K562 (cell line): ENCODE measurements around the gene SNX20. TPM values are rescaled to one million over a fixed set of nuclear protein-coding genes. Genes with fewer than 3 reads are reported as not detected.

Source experiments
- ATAC-seq: fragments of 200-7000 bp; cut with Tn5 transposase; 3 replicates; pipeline ENCODE4 v1.9.1; 2020; ENCODE audit warnings: moderate library complexity
- BruUV-seq: library from RNA; stranded (reverse); fragments of 400-500 nt; replicated peaks from 2 replicates; lab custom pipeline; 2021; lab: Mats Ljungman, UMichigan
- CTCF ChIA-PET: fragments of 300-600 bp; formaldehyde crosslinking; extraction: SDS; loops from one replicate; lab custom pipeline; 2021; ENCODE audit warnings: low intra/inter-chr PET ratio; lab: Yijun Ruan, JAX
- POLR2A ChIA-PET: fragments of 300-600, 350-650 bp; sonication (Branson Sonifier 250); formaldehyde crosslinking; extraction: SDS; loops from one replicate; lab custom pipeline; 2021; ENCODE audit warnings: antibody characterized with exemption, inconsistent platforms; lab: Yijun Ruan, JAX
- DNase-seq, 4 experiments: peaks; one replicate each; pipeline versions ENCODE4 v3.0.0 to v3.0.0-alpha.2; 2011 to 2018; ENCODE audit warnings: low spot score in 3 of 4, mixed read lengths in 3 of 4; ENCODE audit errors: extremely low read depth in 1 of 4
- FAIRE-seq: peaks from 2 replicates; lab custom pipeline; 2011; peaks lifted over from hg19 to GRCh38; lab: Jason Lieb, UNC
- H2AFZ ChIP-seq: 2 replicates; pipeline ENCODE4 v1.6.0; 2011; ENCODE audit warnings: low read depth, low read length, control low read depth, inconsistent platforms
- H3K27ac ChIP-seq: fragments of 200-600 bp; 3 replicates; pipeline ENCODE4 v1.8.0; 2011; ENCODE audit warnings: low read depth, mild to moderate bottlenecking, control low read depth, inconsistent platforms, low read length, moderate library complexity, mixed read lengths; ENCODE audit errors: extremely low read depth
- H3K27me3 ChIP-seq, 2 experiments: fragments of 300-600 bp in 1 of 2; 2 replicates in 1 of 2; 3 replicates in 1 of 2; pipeline versions ENCODE4 v1.6.0 to v1.8.0; 2011; ENCODE audit warnings: inconsistent platforms in 2 of 2, low read length in 2 of 2, mild to moderate bottlenecking in 1 of 2, mixed read lengths in 1 of 2, moderate library complexity in 1 of 2; ENCODE audit not compliant: control insufficient read depth in 2 of 2, insufficient read depth in 2 of 2
- H3K36me3 ChIP-seq: fragments of 300-600 bp; 3 replicates; pipeline ENCODE4 v1.8.0; 2011; ENCODE audit warnings: mild to moderate bottlenecking, low read length, inconsistent platforms; ENCODE audit not compliant: control insufficient read depth, insufficient read depth
- H3K4me1 ChIP-seq, 2 experiments: fragments of 200-600 bp in 1 of 2; replicated peaks in 1 of 2; 2 replicates in 1 of 2; 3 replicates in 1 of 2; pipeline versions ENCODE4 v1.5.1 to v1.8.0; 2011; ENCODE audit warnings: inconsistent platforms in 2 of 2, low read length in 2 of 2, mild to moderate bottlenecking in 1 of 2, mixed read lengths in 1 of 2, moderate library complexity in 1 of 2; ENCODE audit not compliant: control insufficient read depth in 2 of 2, insufficient read depth in 2 of 2
- H3K4me2 ChIP-seq: 2 replicates; pipeline ENCODE4 v1.6.1; 2011; ENCODE audit warnings: low read length, control low read depth, inconsistent platforms, mixed read lengths; ENCODE audit not compliant: insufficient read depth
- H3K4me3 ChIP-seq: fragments of 200-600 bp; sonication (generic), shearing (Covaris generic); 2 replicates; pipeline ENCODE4 v1.5.1; 2016; ENCODE audit warnings: control low read depth, inconsistent platforms
- H3K79me2 ChIP-seq: fragments of 200-600 bp; 3 replicates; pipeline ENCODE4 v1.8.0; 2011; ENCODE audit warnings: low read length, inconsistent platforms; ENCODE audit not compliant: control insufficient read depth, insufficient read depth
- H3K9ac ChIP-seq, 2 experiments: 2 replicates each; pipeline versions ENCODE4 v1.6.0 to v1.6.1; 2011; ENCODE audit warnings: low read depth in 2 of 2, low read length in 2 of 2, control low read depth in 1 of 2, inconsistent platforms in 1 of 2, mild to moderate bottlenecking in 1 of 2, mixed read lengths in 1 of 2; ENCODE audit not compliant: insufficient read depth in 1 of 2
- H3K9me1 ChIP-seq: one replicate; pipeline ENCODE4 v1.6.0; 2011; ENCODE audit warnings: inconsistent platforms, mild to moderate bottlenecking, low read length, moderate library complexity; ENCODE audit not compliant: control insufficient read depth, insufficient read depth
- H3K9me3 ChIP-seq: replicated peaks from 2 replicates; pipeline ENCODE4 v1.5.1; 2011; ENCODE audit warnings: low read depth, low read length, inconsistent platforms; ENCODE audit not compliant: control insufficient read depth, insufficient read depth
- H4K20me1 ChIP-seq: replicated peaks from 2 replicates; pipeline ENCODE4 v1.6.1; 2011; ENCODE audit warnings: low read length, inconsistent platforms, mixed read lengths; ENCODE audit not compliant: control insufficient read depth, insufficient read depth
- ETV5 ChIP-seq: sonication (generic); formaldehyde crosslinking; IDR thresholded peaks from 2 replicates; pipeline ENCODE4 v1.4.0; 2020; ENCODE audit warnings: low read depth, mild to moderate bottlenecking, missing genetic modification reagents
- GABPB2 ChIP-seq: fragments of 250-450 bp; sonication (Bioruptor Pico); conservative IDR thresholded peaks from 2 replicates; pipeline ENCODE4 v1.5.1; 2021; ENCODE audit warnings: mild to moderate bottlenecking
- HOXB6 ChIP-seq: fragments of 250-450 bp; sonication (Bioruptor Pico); IDR thresholded peaks from 2 replicates; pipeline ENCODE4 v1.5.1; 2022; ENCODE audit warnings: mild to moderate bottlenecking, borderline replicate concordance
- NFATC3 ChIP-seq: fragments of 450-650 bp; IDR thresholded peaks from 2 replicates; pipeline ENCODE4 v1.6.1; 2017; ENCODE audit warnings: mild to moderate bottlenecking
- REST ChIP-seq, 2 experiments: fragments of 450-650 bp; formaldehyde crosslinking in 1 of 2; IDR thresholded peaks; 2 replicates each; pipeline versions ENCODE4 v1.4.0 to v1.6.1; 2014 to 2020; ENCODE audit warnings: mild to moderate bottlenecking in 2 of 2, borderline replicate concordance in 1 of 2, low read depth in 1 of 2
- ZNF766 ChIP-seq: fragments of 200-800 bp; sonication (Bioruptor generic); conservative IDR thresholded peaks from 2 replicates; pipeline ENCODE4 v1.6.1; 2016; ENCODE audit warnings: missing genetic modification characterization, missing compliant biosample characterization
- WGBS: fragments of 100-300 bp; shearing (Covaris generic); methylation state at CpG from one replicate; pipeline ENCODE4 v1.1.6; 2016; ENCODE audit warnings: low coverage, mixed read lengths; ENCODE audit not compliant: insufficient coverage; ENCODE audit errors: missing lambda C conversion rate; 5-methylcytosine and 5-hydroxymethylcytosine counted together
- in situ Hi-C: fragments of 300-500 bp; cut with MboI; formaldehyde crosslinking; loops from 4 replicates; pipeline ENCODE4 v1.15.0; 2018; ENCODE audit warnings: inconsistent platforms, mixed read lengths
- intact Hi-C: fragments of 100-400 bp; cut with micrococcal nuclease; formaldehyde crosslinking; loops from 2 replicates; pipeline ENCODE4 v1.14.2; 2022
- polyA plus RNA-seq, 8 experiments: library from polyadenylated mRNA; depleted of rRNA in 4 of 8; stranded (reverse) in 5 of 8; unstranded in 3 of 8; fragments of >200 nt; fragmentation: Nextera tagmentation in 2 of 8; fragmentation: Illumina TruSeq in 1 of 8; extraction: Ambion mirVana in 2 of 8; extraction: Trizol in 1 of 8; gene quantifications; 2 replicates each; pipeline versions ENCODE4 v1.2.1 to v1.2.3, GENCODE V29; 2011 to 2014; ENCODE audit warnings: inconsistent platforms in 1 of 8, missing spikeins in 1 of 8
- total RNA-seq, 7 experiments: library from RNA; depleted of rRNA in 6 of 7; stranded (reverse); fragments of >200 nt in 6 of 7; fragmentation: Illumina TruSeq in 2 of 7; extraction: Trizol in 2 of 7; gene quantifications; 2 replicates each; pipeline versions ENCODE4 v1.2.1 to v1.2.3, GENCODE V29; 2011 to 2021; ENCODE audit warnings: low replicate concordance in 1 of 7
- TF ChIP-seq, protein P1 (sequence below): fragments of 450-650 bp; IDR thresholded peaks from 2 replicates; pipeline ENCODE4 v1.6.1; 2016
- TF ChIP-seq, protein P2 (sequence below): sonication (generic); formaldehyde crosslinking; IDR thresholded peaks from 2 replicates; pipeline ENCODE4 v1.8.1; 2023; ENCODE audit warnings: mild to moderate bottlenecking, missing genetic modification reagents

The SNX20 gene
- total and polyA plus RNA-seq, 9 of the 15 experiments (the other 6 are each of a cell fraction or from before 2014, with no cell fraction given) = 0.04 to 0.07 TPM; not detected in 7

GRCh38 chr16:50684823-50685461, 3.8 kb upstream of the SNX20 start:
- BruUV-seq = no TSS peak
- POLR2A ChIA-PET = interaction anchor here (0.5 kb wide), 1 partner anchor 224 kb away, joined by 3 read pairs; no protein-coding TSS in a partner anchor
- H3K27me3 ChIP-seq = peaks cover 8 to 33% of the 10 kb centered on the region in 2 experiments; a peak in 3 of 5 replicates
- CTCF ChIA-PET = no interaction called here
- no peaks in the 10 kb centered on the region for H3K9me3 ChIP-seq
- no peak for FAIRE-seq
- H2AFZ ChIP-seq = no peak overlapping the region
- no peaks in the 10 kb centered on the region for H4K20me1 ChIP-seq
- WGBS = 5% methylated on average over 11 of the region's 11 CpGs
- no peak overlapping the region for H3K9ac ChIP-seq
- no peak overlapping the region for H3K4me2 ChIP-seq
- no peaks in the 10 kb centered on the region for H3K36me3 ChIP-seq
- no peak overlapping the region for H3K27ac ChIP-seq
- TF ChIP-seq, protein P1, sequence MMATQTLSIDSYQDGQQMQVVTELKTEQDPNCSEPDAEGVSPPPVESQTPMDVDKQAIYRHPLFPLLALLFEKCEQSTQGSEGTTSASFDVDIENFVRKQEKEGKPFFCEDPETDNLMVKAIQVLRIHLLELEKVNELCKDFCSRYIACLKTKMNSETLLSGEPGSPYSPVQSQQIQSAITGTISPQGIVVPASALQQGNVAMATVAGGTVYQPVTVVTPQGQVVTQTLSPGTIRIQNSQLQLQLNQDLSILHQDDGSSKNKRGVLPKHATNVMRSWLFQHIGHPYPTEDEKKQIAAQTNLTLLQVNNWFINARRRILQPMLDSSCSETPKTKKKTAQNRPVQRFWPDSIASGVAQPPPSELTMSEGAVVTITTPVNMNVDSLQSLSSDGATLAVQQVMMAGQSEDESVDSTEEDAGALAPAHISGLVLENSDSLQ = no peak
- no peak for TF ChIP-seq HOXB6 (CRISPR knock-in tag)
- TF ChIP-seq, protein P2, sequence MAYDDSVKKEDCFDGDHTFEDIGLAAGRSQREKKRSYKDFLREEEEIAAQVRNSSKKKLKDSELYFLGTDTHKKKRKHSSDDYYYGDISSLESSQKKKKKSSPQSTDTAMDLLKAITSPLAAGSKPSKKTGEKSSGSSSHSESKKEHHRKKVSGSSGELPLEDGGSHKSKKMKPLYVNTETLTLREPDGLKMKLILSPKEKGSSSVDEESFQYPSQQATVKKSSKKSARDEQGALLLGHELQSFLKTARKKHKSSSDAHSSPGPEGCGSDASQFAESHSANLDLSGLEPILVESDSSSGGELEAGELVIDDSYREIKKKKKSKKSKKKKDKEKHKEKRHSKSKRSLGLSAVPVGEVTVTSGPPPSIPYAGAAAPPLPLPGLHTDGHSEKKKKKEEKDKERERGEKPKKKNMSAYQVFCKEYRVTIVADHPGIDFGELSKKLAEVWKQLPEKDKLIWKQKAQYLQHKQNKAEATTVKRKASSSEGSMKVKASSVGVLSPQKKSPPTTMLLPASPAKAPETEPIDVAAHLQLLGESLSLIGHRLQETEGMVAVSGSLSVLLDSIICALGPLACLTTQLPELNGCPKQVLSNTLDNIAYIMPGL = no peak
- no peak for TF ChIP-seq ZNF766 (CRISPR knock-in tag)
- TF ChIP-seq REST (IDR thresholded peaks at IDR 0.05; ENCODE audit: borderline replicate concordance) = no peak
- no peak for TF ChIP-seq REST (CRISPR knock-in tag; IDR thresholded peaks at IDR 0.05; ENCODE audit: low read depth)
- no peak for TF ChIP-seq ETV5 (CRISPR knock-in tag)
- no peak for TF ChIP-seq GABPB2 (CRISPR knock-in tag)
- no peak for TF ChIP-seq NFATC3
- no peaks in the 10 kb centered on the region for H3K79me2 ChIP-seq
- H3K4me1 ChIP-seq = no peaks in the 10 kb centered on the region
- in situ Hi-C loops = no loop called here
- no peak for ATAC-seq
- no peak for DNase-seq
- H3K9me1 ChIP-seq = no peaks in the 10 kb centered on the region
- intact Hi-C loops = no loop called here
- H3K4me3 ChIP-seq = no peak overlapping the region
